IMR-90 (cell line): Measurements from ENCODE around the gene GOLGA1.

Experiments used
- CTCF ChIP-seq: conservative IDR thresholded peaks from 2 replicates; pipeline ENCODE4 v1.5.1; 2012; ENCODE audit warnings: mild to moderate bottlenecking, low read depth, low read length, improper control_type of control experiment
- ELK1 ChIP-seq: fragments of 150-350 bp; IDR thresholded peaks from 2 replicates; pipeline ENCODE4 v1.6.1; 2016; ENCODE audit warnings: low read depth, mild to moderate bottlenecking, low read length, moderate library complexity, borderline replicate concordance
- RAD21 ChIP-seq: IDR thresholded peaks from 2 replicates; pipeline ENCODE4 v1.6.1; 2012; ENCODE audit warnings: low read length, improper control_type of control experiment
- USF2 ChIP-seq: fragments of 150-350 bp; IDR thresholded peaks from 2 replicates; pipeline ENCODE4 v1.6.1; 2017; ENCODE audit warnings: mild to moderate bottlenecking, antibody characterized with exemption, low read length, low read depth

GRCh38 chr9:124934290-124934689 is 6.6 kb downstream of the GOLGA1 start:
- TF ChIP-seq CTCF: no peak
- no peak for TF ChIP-seq USF2
- no peak for TF ChIP-seq RAD21
- no peak for TF ChIP-seq ELK1
